HepG2 (cell line): ENCODE results near the gene TM9SF2. TPM values are rescaled to one million over a fixed set of nuclear protein-coding genes. Genes with fewer than 3 reads are reported as not detected.

Source experiments
- ATAC-seq: fragments of 200-7000 bp; cut with Tn5 transposase; 3 replicates; pipeline ENCODE4 v1.9.1; 2020; ENCODE audit warnings: mild to moderate bottlenecking, moderate library complexity
- BruUV-seq: library from RNA; stranded (reverse); fragments of 400-500 nt; replicated peaks from 2 replicates; lab custom pipeline; 2021; lab: Mats Ljungman, UMichigan
- CTCF ChIA-PET: fragments of 300-600 bp; formaldehyde crosslinking; extraction: SDS; loops from one replicate; lab custom pipeline; 2021; ENCODE audit warnings: low total read pairs, inconsistent platforms, low intra/inter-chr PET ratio; lab: Yijun Ruan, JAX
- POLR2A ChIA-PET: fragments of 350-600 bp; sonication (Branson Sonifier 250); formaldehyde crosslinking; loops from one replicate; lab custom pipeline; 2020; ENCODE audit warnings: antibody characterized with exemption, inconsistent platforms; lab: Yijun Ruan, JAX
- DNase-seq: peaks from one replicate; pipeline ENCODE4 v3.0.0-alpha.2; 2015; ENCODE audit warnings: low spot score
- FAIRE-seq: peaks from 3 replicates; lab custom pipeline; 2011; peaks lifted over from hg19 to GRCh38; lab: Jason Lieb, UNC
- H2AFZ ChIP-seq: one replicate; pipeline ENCODE4 v1.6.1; 2011; ENCODE audit warnings: low read length, inconsistent platforms
- H3K27ac ChIP-seq: fragments of 300-600 bp; 3 replicates; pipeline ENCODE4 v1.8.0; 2011; ENCODE audit warnings: mixed run types, mild to moderate bottlenecking, mixed read lengths, low read length, inconsistent platforms; ENCODE audit not compliant: insufficient read depth; ENCODE audit errors: extremely low read length
- H3K27me3 ChIP-seq, 2 experiments: fragments of 200-600 bp in 1 of 2; 2 replicates in 1 of 2; 3 replicates in 1 of 2; pipeline versions ENCODE4 v1.6.0 to v1.8.0; 2011; ENCODE audit warnings: low read length in 2 of 2, mild to moderate bottlenecking in 2 of 2, moderate library complexity in 2 of 2, inconsistent platforms in 1 of 2; ENCODE audit not compliant: insufficient read depth in 2 of 2, control insufficient read depth in 1 of 2
- H3K36me3 ChIP-seq, 2 experiments: fragments of 200-600 bp in 1 of 2; replicated peaks in 1 of 2; 2 replicates in 1 of 2; 3 replicates in 1 of 2; pipeline versions ENCODE4 v1.5.1 to v1.8.0; 2011; ENCODE audit warnings: low read length in 2 of 2, inconsistent platforms in 1 of 2; ENCODE audit not compliant: insufficient read depth in 2 of 2, control insufficient read depth in 1 of 2
- H3K4me1 ChIP-seq: 2 replicates; pipeline ENCODE4 v1.5.1; 2012; ENCODE audit warnings: low read length, inconsistent platforms; ENCODE audit not compliant: insufficient read depth
- H3K4me2 ChIP-seq: 2 replicates; pipeline ENCODE4 v1.6.0; 2011; ENCODE audit warnings: low read depth, low read length, inconsistent platforms
- H3K4me3 ChIP-seq, 3 experiments: fragments of 200-600 bp in 1 of 3; sonication (generic), shearing (Covaris generic) in 1 of 3; replicated peaks in 1 of 3; 2 replicates each; pipeline ENCODE4 v1.5.1; 2011 to 2016; ENCODE audit warnings: low read length in 3 of 3, inconsistent platforms in 2 of 3, low read depth in 2 of 3, mild to moderate bottlenecking in 2 of 3, control low read depth in 1 of 3, mixed read lengths in 1 of 3; ENCODE audit not compliant: insufficient read depth in 1 of 3
- H3K79me2 ChIP-seq: one replicate; pipeline ENCODE4 v1.6.1; 2011; ENCODE audit warnings: low read length, inconsistent platforms; ENCODE audit not compliant: insufficient read depth
- H3K9ac ChIP-seq: 2 replicates; pipeline ENCODE4 v1.6.0; 2011; ENCODE audit warnings: mild to moderate bottlenecking, low read depth, low read length, inconsistent platforms; ENCODE audit not compliant: insufficient read depth
- H3K9me3 ChIP-seq: 2 replicates; pipeline ENCODE4 v1.5.1; 2012; ENCODE audit warnings: mild to moderate bottlenecking, low read length
- H4K20me1 ChIP-seq: 2 replicates; pipeline ENCODE4 v1.6.0; 2011; ENCODE audit warnings: inconsistent platforms, mild to moderate bottlenecking, low read length, moderate library complexity; ENCODE audit not compliant: insufficient read depth
- AHR ChIP-seq: IDR thresholded peaks from 2 replicates; pipeline ENCODE4 v1.6.1; 2018; ENCODE audit warnings: missing genetic modification reagents, missing compliant biosample characterization
- CAMTA2 ChIP-seq: sonication (generic); formaldehyde crosslinking; IDR thresholded peaks from 2 replicates; pipeline ENCODE4 v1.4.0; 2020; ENCODE audit warnings: mild to moderate bottlenecking, missing genetic modification reagents, borderline replicate concordance
- PREB ChIP-seq: sonication (generic); formaldehyde crosslinking; IDR thresholded peaks from 2 replicates; pipeline ENCODE4 v1.4.0; 2020; ENCODE audit warnings: missing genetic modification reagents
- RNF2 ChIP-seq: fragments of 450-650 bp; conservative IDR thresholded peaks from 2 replicates; pipeline ENCODE4 v1.6.1; 2016; ENCODE audit warnings: low read depth
- SALL1 ChIP-seq: sonication (generic); formaldehyde crosslinking; IDR thresholded peaks from 2 replicates; pipeline ENCODE4 v1.8.0; 2022; ENCODE audit warnings: mild to moderate bottlenecking, missing genetic modification reagents
- SP5 ChIP-seq: IDR thresholded peaks from 2 replicates; pipeline ENCODE4 v1.6.1; 2016; ENCODE audit warnings: low read depth, borderline replicate concordance
- STAT5B ChIP-seq: sonication (generic); formaldehyde crosslinking; IDR thresholded peaks from 2 replicates; pipeline ENCODE4 v1.4.0; 2020; ENCODE audit warnings: missing genetic modification reagents
- ZIK1 ChIP-seq: sonication (generic); formaldehyde crosslinking; IDR thresholded peaks from 2 replicates; pipeline ENCODE4 v1.5.0; 2020; ENCODE audit warnings: mild to moderate bottlenecking, low read depth, missing genetic modification reagents, borderline replicate concordance
- ZNF138 ChIP-seq: sonication (generic); formaldehyde crosslinking; IDR thresholded peaks from 2 replicates; pipeline ENCODE4 v1.5.0; 2020; ENCODE audit warnings: mild to moderate bottlenecking, low read depth, missing genetic modification reagents
- ZNF205 ChIP-seq: IDR thresholded peaks from 2 replicates; pipeline ENCODE4 v1.6.1; 2018; ENCODE audit warnings: missing biosample characterization, missing genetic modification reagents
- ZNF776 ChIP-seq: sonication (generic); formaldehyde crosslinking; IDR thresholded peaks from 2 replicates; pipeline ENCODE4 v1.4.0; 2020; ENCODE audit warnings: mild to moderate bottlenecking, missing genetic modification reagents
- ZSCAN22 ChIP-seq: sonication (generic); formaldehyde crosslinking; IDR thresholded peaks from 2 replicates; pipeline ENCODE4 v1.4.0; 2020; ENCODE audit warnings: mild to moderate bottlenecking, missing genetic modification reagents
- WGBS: methylation state at CpG from one replicate; pipeline ENCODE4 v1.1.6; 2017; ENCODE audit warnings: low lambda C conversion rate; 5-methylcytosine and 5-hydroxymethylcytosine counted together
- in situ Hi-C: cut with HindIII; loops from 2 replicates; pipeline ENCODE4 v1.10.0; 2017; ENCODE audit warnings: low pct_unique_long_range_greater_than_20kb; ENCODE audit not compliant: extremely low pct_ligation_motif_present
- intact Hi-C: fragments of 100-400 bp; cut with micrococcal nuclease; formaldehyde crosslinking; loops from one replicate; pipeline ENCODE4 v1.10.0; 2022; ENCODE audit not compliant: unreplicated experiment
- polyA plus RNA-seq, 8 experiments: library from polyadenylated mRNA; depleted of rRNA in 3 of 8; stranded (reverse) in 7 of 8; unstranded in 1 of 8; fragments of >200 nt; fragmentation: Illumina TruSeq in 4 of 8; extraction: Trizol in 4 of 8; gene quantifications; 2 replicates each; pipeline versions ENCODE4 v1.2.1 to v1.2.3, GENCODE V29; 2011 to 2016; ENCODE audit warnings: low read depth in 4 of 8, missing spikeins in 1 of 8, mixed read lengths in 1 of 8; ENCODE audit not compliant: insufficient read depth in 1 of 8
- total RNA-seq, 5 experiments: library from RNA; depleted of rRNA; stranded (reverse); fragments of >200 nt; fragmentation: Illumina TruSeq; extraction: Trizol; gene quantifications; 2 replicates each; pipeline ENCODE4 v1.2.3, GENCODE V29; 2016; ENCODE audit warnings: low read depth in 1 of 5
- TF ChIP-seq, protein P1 (sequence below): fragments of 450-650 bp; IDR thresholded peaks from 2 replicates; pipeline ENCODE4 v1.6.1; 2016
- TF ChIP-seq, protein P2 (sequence below): sonication (generic); formaldehyde crosslinking; IDR thresholded peaks from 2 replicates; pipeline ENCODE4 v1.5.0; 2020; ENCODE audit warnings: mild to moderate bottlenecking, missing genetic modification reagents
- TF ChIP-seq, protein P3 (sequence below): sonication (generic); formaldehyde crosslinking; IDR thresholded peaks from 2 replicates; pipeline ENCODE4 v1.5.0; 2020; ENCODE audit warnings: missing genetic modification reagents, mild to moderate bottlenecking, borderline replicate concordance

TM9SF2 gene
- total and polyA plus RNA-seq, 2 of the 13 experiments (the other 11 are each of a cell fraction or from before 2014, with no cell fraction given) = 94.1 to 123 TPM

DNA sequence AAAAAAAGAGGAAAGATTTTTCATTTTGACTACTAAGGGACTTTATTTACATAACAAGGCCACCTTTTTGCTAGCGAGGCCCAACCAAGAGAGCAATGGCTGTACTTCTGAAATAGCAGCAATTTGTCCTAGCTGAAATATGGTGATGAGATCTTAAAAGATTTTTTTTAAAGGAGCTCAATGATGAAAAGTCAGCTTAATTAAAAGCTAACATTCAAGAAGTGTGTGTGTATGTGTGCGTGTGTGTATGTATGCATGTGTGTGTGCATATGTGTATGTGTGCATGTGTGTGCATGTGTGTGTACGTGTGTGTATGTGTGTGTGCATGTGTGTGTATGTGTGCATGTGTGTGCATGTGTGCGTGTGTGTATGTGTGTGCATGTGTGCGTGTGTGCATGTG is 24.6 kb upstream of the TM9SF2 start:
- CTCF ChIA-PET = no interaction called here
- no peak overlapping the region for H3K4me2 ChIP-seq
- no peaks in the 10 kb centered on the region for H3K4me1 ChIP-seq
- DNase-seq (no peak), ATAC-seq (no peak), FAIRE-seq (no peak)
- intact Hi-C loops (no loop called here), in situ Hi-C loops (no loop called here)
- no peak overlapping the region for H3K4me3 ChIP-seq
- H3K9me3 ChIP-seq = no peaks in the 10 kb centered on the region
- no peak overlapping the region for H3K9ac ChIP-seq
- no TSS peak for BruUV-seq
- no peaks in the 10 kb centered on the region for H3K27me3 ChIP-seq
- no peaks in the 10 kb centered on the region for H3K79me2 ChIP-seq
- H3K36me3 ChIP-seq = no peaks in the 10 kb centered on the region
- WGBS = 64% methylated on average over 5 of the region's 5 CpGs
- POLR2A ChIA-PET = no interaction called here
- no peak overlapping the region for H3K27ac ChIP-seq
- H4K20me1 ChIP-seq = no peaks in the 10 kb centered on the region
- H2AFZ ChIP-seq = no peak overlapping the region
- TF ChIP-seq, protein P1, sequence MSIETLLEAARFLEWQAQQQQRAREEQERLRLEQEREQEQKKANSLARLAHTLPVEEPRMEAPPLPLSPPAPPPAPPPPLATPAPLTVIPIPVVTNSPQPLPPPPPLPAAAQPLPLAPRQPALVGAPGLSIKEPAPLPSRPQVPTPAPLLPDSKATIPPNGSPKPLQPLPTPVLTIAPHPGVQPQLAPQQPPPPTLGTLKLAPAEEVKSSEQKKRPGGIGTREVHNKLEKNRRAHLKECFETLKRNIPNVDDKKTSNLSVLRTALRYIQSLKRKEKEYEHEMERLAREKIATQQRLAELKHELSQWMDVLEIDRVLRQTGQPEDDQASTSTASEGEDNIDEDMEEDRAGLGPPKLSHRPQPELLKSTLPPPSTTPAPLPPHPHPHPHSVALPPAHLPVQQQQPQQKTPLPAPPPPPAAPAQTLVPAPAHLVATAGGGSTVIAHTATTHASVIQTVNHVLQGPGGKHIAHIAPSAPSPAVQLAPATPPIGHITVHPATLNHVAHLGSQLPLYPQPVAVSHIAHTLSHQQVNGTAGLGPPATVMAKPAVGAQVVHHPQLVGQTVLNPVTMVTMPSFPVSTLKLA = peak; percentile 61
- TF ChIP-seq ZIK1 (CRISPR knock-in tag) = no peak

DNA sequence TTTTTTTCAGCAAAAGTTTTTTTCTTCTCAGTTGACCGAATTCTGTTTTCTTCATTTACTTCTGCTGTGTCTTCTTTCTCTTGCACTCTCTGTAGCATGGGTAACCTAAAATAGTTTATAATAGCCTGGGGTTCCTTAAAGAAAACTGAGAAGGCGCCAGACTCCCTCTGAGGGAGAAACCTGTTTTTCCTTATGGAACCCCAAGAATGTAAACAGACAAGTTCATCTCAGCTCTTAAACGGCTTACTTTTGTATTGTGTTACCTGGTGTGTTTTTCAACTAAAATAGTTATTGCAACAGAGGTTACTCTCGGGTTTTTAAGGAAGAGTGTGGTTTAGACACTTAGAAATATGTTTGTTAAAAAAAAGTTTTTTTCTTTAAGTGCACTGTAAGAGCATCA is 23.8 kb upstream of the TM9SF2 start:
- BruUV-seq = no TSS peak
- Histone ChIP-seq H4K20me1 (no peaks in the 10 kb centered on the region), H3K4me3 (no peak overlapping the region), H3K36me3 (no peaks in the 10 kb centered on the region), H3K9ac (no peak overlapping the region), H3K4me2 (no peak overlapping the region), H2AFZ (no peak overlapping the region), H3K27ac (no peak overlapping the region), H3K9me3 (no peaks in the 10 kb centered on the region), H3K27me3 (no peaks in the 10 kb centered on the region), H3K4me1 (no peaks in the 10 kb centered on the region), H3K79me2 (no peaks in the 10 kb centered on the region)
- WGBS = 50% methylated on average over 4 of the region's 4 CpGs
- FAIRE-seq (no peak), DNase-seq (no peak), ATAC-seq (no peak)
- in situ Hi-C loops (no loop called here), intact Hi-C loops (no loop called here)
- POLR2A ChIA-PET = no interaction called here
- CTCF ChIA-PET = no interaction called here
- no peak for TF ChIP-seq PREB
- no peak for TF ChIP-seq ZNF138 (CRISPR knock-in tag)
- TF ChIP-seq ZSCAN22 (CRISPR knock-in tag) = no peak
- TF ChIP-seq SALL1 (CRISPR knock-in tag) = no peak
- TF ChIP-seq ZNF205 = no peak
- no peak for TF ChIP-seq STAT5B
- TF ChIP-seq, protein P2, sequence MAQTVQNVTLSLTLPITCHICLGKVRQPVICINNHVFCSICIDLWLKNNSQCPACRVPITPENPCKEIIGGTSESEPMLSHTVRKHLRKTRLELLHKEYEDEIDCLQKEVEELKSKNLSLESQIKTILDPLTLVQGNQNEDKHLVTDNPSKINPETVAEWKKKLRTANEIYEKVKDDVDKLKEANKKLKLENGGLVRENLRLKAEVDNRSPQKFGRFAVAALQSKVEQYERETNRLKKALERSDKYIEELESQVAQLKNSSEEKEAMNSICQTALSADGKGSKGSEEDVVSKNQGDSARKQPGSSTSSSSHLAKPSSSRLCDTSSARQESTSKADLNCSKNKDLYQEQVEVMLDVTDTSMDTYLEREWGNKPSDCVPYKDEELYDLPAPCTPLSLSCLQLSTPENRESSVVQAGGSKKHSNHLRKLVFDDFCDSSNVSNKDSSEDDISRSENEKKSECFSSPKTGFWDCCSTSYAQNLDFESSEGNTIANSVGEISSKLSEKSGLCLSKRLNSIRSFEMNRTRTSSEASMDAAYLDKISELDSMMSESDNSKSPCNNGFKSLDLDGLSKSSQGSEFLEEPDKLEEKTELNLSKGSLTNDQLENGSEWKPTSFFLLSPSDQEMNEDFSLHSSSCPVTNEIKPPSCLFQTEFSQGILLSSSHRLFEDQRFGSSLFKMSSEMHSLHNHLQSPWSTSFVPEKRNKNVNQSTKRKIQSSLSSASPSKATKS (CRISPR knock-in tag) = no peak
- TF ChIP-seq ZNF776 (CRISPR knock-in tag) = no peak
- TF ChIP-seq RNF2 = no peak
- no peak for TF ChIP-seq AHR
- TF ChIP-seq, protein P3, sequence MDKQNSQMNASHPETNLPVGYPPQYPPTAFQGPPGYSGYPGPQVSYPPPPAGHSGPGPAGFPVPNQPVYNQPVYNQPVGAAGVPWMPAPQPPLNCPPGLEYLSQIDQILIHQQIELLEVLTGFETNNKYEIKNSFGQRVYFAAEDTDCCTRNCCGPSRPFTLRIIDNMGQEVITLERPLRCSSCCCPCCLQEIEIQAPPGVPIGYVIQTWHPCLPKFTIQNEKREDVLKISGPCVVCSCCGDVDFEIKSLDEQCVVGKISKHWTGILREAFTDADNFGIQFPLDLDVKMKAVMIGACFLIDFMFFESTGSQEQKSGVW (CRISPR knock-in tag) = no peak
- no peak for TF ChIP-seq CAMTA2
- no peak for TF ChIP-seq SP5 (CRISPR knock-in tag)
